Neural cell (in vitro differentiated cells): ENCODE data around the gene AMBN. TPM values are rescaled to one million over a fixed set of nuclear protein-coding genes. Genes with fewer than 3 reads are reported as not detected.
A peak's percentile ranks its signal among the peaks of the same experiment; 100 is the strongest.

Experiments
- H2AFZ ChIP-seq: fragments of 200-600, 300-800 bp; sonication (generic), shearing (Covaris generic); 2 replicates; pipeline ENCODE4 v1.6.0; 2014; ENCODE audit warnings: low read depth, mild to moderate bottlenecking, antibody characterized with exemption, low read length, moderate library complexity
- H3F3A ChIP-seq: fragments of 200-600 bp; shearing (Covaris generic); 2 replicates; pipeline ENCODE4 v1.6.1; 2016; ENCODE audit warnings: mild to moderate bottlenecking, moderate library complexity, mixed read lengths, antibody characterized with exemption, low read length; ENCODE audit not compliant: insufficient read depth, poor library complexity, severe bottlenecking
- H3K27ac ChIP-seq: fragments of 200-600, 300-800 bp; sonication (generic), shearing (Covaris generic); 2 replicates; pipeline ENCODE4 v1.5.1; 2014; ENCODE audit warnings: mild to moderate bottlenecking, low read length, moderate library complexity
- H3K27me3 ChIP-seq: fragments of 300-800, 200-600 bp; sonication (generic), shearing (Covaris generic); 2 replicates; pipeline ENCODE4 v1.6.0; 2014; ENCODE audit warnings: mild to moderate bottlenecking, low read depth, low read length, moderate library complexity; ENCODE audit not compliant: insufficient read depth
- H3K36me3 ChIP-seq: fragments of 300-800, 200-600 bp; sonication (generic), shearing (Covaris generic); 2 replicates; pipeline ENCODE4 v1.5.1; 2014; ENCODE audit warnings: mild to moderate bottlenecking, antibody characterized with exemption, low read length, moderate library complexity; ENCODE audit not compliant: insufficient read depth
- H3K4me2 ChIP-seq: fragments of 300-800, 200-600 bp; sonication (generic), shearing (Covaris generic); 2 replicates; pipeline ENCODE4 v1.6.0; 2014; ENCODE audit warnings: mild to moderate bottlenecking, low read length
- H3K4me3 ChIP-seq: fragments of 300-800, 200-600 bp; sonication (generic), shearing (Covaris generic); 2 replicates; pipeline ENCODE4 v1.5.1; 2014; ENCODE audit warnings: mild to moderate bottlenecking, low read length, moderate library complexity
- H3K79me2 ChIP-seq: fragments of 200-600 bp; shearing (Covaris generic); replicated peaks from 2 replicates; pipeline ENCODE4 v1.6.0; 2014; ENCODE audit warnings: mild to moderate bottlenecking, low read length, moderate library complexity; ENCODE audit not compliant: insufficient read depth
- H3K9ac ChIP-seq: fragments of 300-800, 200-600 bp; sonication (generic), shearing (Covaris generic); 2 replicates; pipeline ENCODE4 v1.6.1; 2016; ENCODE audit warnings: mild to moderate bottlenecking, low read length, mixed read lengths
- H3K9me2 ChIP-seq: fragments of 200-600 bp; shearing (Covaris generic); 2 replicates; pipeline ENCODE4 v1.6.1; 2016; ENCODE audit warnings: mild to moderate bottlenecking, low read length, mixed read lengths; ENCODE audit not compliant: insufficient read depth
- H3K9me3 ChIP-seq: fragments of 200-600, 300-800 bp; sonication (generic), shearing (Covaris generic); 2 replicates; pipeline ENCODE4 v1.6.1; 2016; ENCODE audit warnings: mild to moderate bottlenecking, mixed run types, low read length, moderate library complexity, mixed read lengths
- H4K20me1 ChIP-seq: fragments of 200-600 bp; shearing (Covaris generic); 2 replicates; pipeline ENCODE4 v1.6.1; 2016; ENCODE audit warnings: mild to moderate bottlenecking, mixed run types; ENCODE audit not compliant: insufficient read depth
- EP300 ChIP-seq: fragments of 450-650 bp; conservative IDR thresholded peaks from 2 replicates; pipeline ENCODE4 v1.6.1; 2014; ENCODE audit warnings: antibody characterized with exemption, mild to moderate bottlenecking, moderate library complexity; ENCODE audit not compliant: poor library complexity, severe bottlenecking
- EZH2 ChIP-seq: fragments of 200-600, 300-800 bp; shearing (Covaris generic), sonication (generic); IDR thresholded peaks from 2 replicates; pipeline ENCODE4 v1.6.1; 2014; ENCODE audit warnings: antibody characterized with exemption, low read length, borderline replicate concordance, mild to moderate bottlenecking; ENCODE audit not compliant: insufficient read depth, poor library complexity, severe bottlenecking
- MXI1 ChIP-seq: fragments of 450-650 bp; conservative IDR thresholded peaks from 2 replicates; pipeline ENCODE4 v1.6.1; 2014; ENCODE audit warnings: antibody characterized with exemption, mild to moderate bottlenecking; ENCODE audit not compliant: poor library complexity, severe bottlenecking
- POLR2AphosphoS5 ChIP-seq: IDR thresholded peaks from 2 replicates; pipeline ENCODE4 v1.6.1; 2012
- RAD21 ChIP-seq: fragments of 450-650 bp; conservative IDR thresholded peaks from 2 replicates; pipeline ENCODE4 v1.6.1; 2014; ENCODE audit warnings: antibody characterized with exemption, mild to moderate bottlenecking, moderate library complexity
- SMC3 ChIP-seq: fragments of 450-650 bp; conservative IDR thresholded peaks from 2 replicates; pipeline ENCODE4 v1.6.1; 2014; ENCODE audit warnings: antibody characterized with exemption, mild to moderate bottlenecking, moderate library complexity; ENCODE audit not compliant: poor library complexity
- TAF1 ChIP-seq: IDR thresholded peaks from 2 replicates; pipeline ENCODE4 v1.6.1; 2012; ENCODE audit warnings: low read depth
- polyA plus RNA-seq: library from polyadenylated mRNA; depleted of rRNA; stranded (reverse); fragments of >200 nt; gene quantifications from 2 replicates; pipeline ENCODE4 v1.2.3, GENCODE V29; 2014
- TF ChIP-seq, protein P1 (sequence below): fragments of 450-650 bp; IDR thresholded peaks from 2 replicates; pipeline ENCODE4 v1.5.1; 2014; ENCODE audit warnings: antibody characterized with exemption, mild to moderate bottlenecking, moderate library complexity; ENCODE audit not compliant: poor library complexity, severe bottlenecking
- TF ChIP-seq, protein P2 (sequence below): IDR thresholded peaks from 2 replicates; pipeline ENCODE4 v1.6.1; 2012; ENCODE audit warnings: borderline replicate concordance

AMBN gene
- polyA plus RNA-seq, 1 donor from 2014 or later, result 1.2 TPM

DNA sequence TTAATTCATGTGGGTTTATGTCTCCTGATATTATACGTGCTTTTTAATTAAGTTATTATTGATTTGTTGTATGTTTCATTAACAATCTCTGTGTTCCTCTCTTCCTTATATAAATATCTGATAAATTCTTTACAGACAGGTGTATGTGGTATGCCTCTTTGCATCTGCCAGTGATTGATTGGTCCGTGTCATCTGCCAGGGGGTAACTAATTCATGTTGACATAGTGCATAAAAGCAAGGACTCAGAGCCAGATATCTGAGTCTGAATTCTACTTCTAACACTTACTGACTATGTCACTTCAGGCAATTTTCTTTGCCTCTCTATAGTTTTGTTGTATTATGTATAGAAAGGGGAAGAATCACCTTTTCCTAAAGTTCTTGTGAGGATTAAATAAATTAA is 5.2 kb upstream of the AMBN start:
- no peaks in the 10 kb centered on the region for H3F3A ChIP-seq
- H3K4me2 ChIP-seq, result no peak overlapping the region
- TF ChIP-seq EZH2, result no peak
- no peak for TF ChIP-seq RAD21
- peak; percentile 59 for TF ChIP-seq POLR2AphosphoS5
- peak; percentile 87 for TF ChIP-seq EP300
- TF ChIP-seq SMC3, result no peak
- TF ChIP-seq TAF1, result no peak
- TF ChIP-seq, protein P1, sequence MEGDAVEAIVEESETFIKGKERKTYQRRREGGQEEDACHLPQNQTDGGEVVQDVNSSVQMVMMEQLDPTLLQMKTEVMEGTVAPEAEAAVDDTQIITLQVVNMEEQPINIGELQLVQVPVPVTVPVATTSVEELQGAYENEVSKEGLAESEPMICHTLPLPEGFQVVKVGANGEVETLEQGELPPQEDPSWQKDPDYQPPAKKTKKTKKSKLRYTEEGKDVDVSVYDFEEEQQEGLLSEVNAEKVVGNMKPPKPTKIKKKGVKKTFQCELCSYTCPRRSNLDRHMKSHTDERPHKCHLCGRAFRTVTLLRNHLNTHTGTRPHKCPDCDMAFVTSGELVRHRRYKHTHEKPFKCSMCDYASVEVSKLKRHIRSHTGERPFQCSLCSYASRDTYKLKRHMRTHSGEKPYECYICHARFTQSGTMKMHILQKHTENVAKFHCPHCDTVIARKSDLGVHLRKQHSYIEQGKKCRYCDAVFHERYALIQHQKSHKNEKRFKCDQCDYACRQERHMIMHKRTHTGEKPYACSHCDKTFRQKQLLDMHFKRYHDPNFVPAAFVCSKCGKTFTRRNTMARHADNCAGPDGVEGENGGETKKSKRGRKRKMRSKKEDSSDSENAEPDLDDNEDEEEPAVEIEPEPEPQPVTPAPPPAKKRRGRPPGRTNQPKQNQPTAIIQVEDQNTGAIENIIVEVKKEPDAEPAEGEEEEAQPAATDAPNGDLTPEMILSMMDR, result no peak
- no peak for TF ChIP-seq MXI1
- TF ChIP-seq, protein P2, sequence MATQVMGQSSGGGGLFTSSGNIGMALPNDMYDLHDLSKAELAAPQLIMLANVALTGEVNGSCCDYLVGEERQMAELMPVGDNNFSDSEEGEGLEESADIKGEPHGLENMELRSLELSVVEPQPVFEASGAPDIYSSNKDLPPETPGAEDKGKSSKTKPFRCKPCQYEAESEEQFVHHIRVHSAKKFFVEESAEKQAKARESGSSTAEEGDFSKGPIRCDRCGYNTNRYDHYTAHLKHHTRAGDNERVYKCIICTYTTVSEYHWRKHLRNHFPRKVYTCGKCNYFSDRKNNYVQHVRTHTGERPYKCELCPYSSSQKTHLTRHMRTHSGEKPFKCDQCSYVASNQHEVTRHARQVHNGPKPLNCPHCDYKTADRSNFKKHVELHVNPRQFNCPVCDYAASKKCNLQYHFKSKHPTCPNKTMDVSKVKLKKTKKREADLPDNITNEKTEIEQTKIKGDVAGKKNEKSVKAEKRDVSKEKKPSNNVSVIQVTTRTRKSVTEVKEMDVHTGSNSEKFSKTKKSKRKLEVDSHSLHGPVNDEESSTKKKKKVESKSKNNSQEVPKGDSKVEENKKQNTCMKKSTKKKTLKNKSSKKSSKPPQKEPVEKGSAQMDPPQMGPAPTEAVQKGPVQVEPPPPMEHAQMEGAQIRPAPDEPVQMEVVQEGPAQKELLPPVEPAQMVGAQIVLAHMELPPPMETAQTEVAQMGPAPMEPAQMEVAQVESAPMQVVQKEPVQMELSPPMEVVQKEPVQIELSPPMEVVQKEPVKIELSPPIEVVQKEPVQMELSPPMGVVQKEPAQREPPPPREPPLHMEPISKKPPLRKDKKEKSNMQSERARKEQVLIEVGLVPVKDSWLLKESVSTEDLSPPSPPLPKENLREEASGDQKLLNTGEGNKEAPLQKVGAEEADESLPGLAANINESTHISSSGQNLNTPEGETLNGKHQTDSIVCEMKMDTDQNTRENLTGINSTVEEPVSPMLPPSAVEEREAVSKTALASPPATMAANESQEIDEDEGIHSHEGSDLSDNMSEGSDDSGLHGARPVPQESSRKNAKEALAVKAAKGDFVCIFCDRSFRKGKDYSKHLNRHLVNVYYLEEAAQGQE, result no peak

DNA sequence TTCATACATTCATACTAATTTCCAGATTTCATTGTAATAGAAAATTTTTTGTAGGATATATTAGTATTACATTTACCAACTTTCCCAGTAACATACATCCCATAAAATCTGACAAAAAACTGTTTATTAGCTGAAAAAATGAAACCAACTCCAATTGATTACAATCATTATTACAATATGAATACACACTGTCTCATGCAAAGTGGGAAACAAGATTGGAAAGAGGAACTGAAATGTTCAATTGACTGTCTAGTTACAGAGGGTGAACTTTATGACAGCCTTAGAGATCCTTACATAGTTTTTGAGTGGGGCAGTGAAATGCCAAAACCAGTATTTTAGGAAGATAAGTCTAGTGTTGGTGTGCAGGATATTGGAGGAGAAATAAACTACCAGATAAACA is 2.3 kb upstream of the AMBN start:
- Histone ChIP-seq H3K27ac (no peak overlapping the region), H3K9me3 (no peaks in the 10 kb centered on the region), H3K4me3 (no peak overlapping the region), H3K36me3 (no peaks in the 10 kb centered on the region), H2AFZ (no peak overlapping the region), H3K27me3 (no peaks in the 10 kb centered on the region), H3K9ac (no peak overlapping the region), H4K20me1 (no peaks in the 10 kb centered on the region), H3K4me2 (no peak overlapping the region), H3F3A (no peaks in the 10 kb centered on the region), H3K79me2 (no peaks in the 10 kb centered on the region), H3K9me2 (no peaks in the 10 kb centered on the region)
- TF ChIP-seq RAD21, result no peak
- no peak for TF ChIP-seq SMC3
- no peak for TF ChIP-seq TAF1
- TF ChIP-seq, protein P2, result no peak
- TF ChIP-seq POLR2AphosphoS5, result no peak
- no peak for TF ChIP-seq EP300
- TF ChIP-seq MXI1, result no peak
- TF ChIP-seq, protein P1, result no peak
- TF ChIP-seq EZH2, result no peak

More for the DNA sequence above, 5.2 kb upstream of the AMBN start:
- Histone ChIP-seq H2AFZ (no peak overlapping the region), H3K27me3 (no peaks in the 10 kb centered on the region), H3K79me2 (no peaks in the 10 kb centered on the region), H3K9ac (no peak overlapping the region), H3K27ac (peak overlapping the region; percentile 2), H3K9me3 (no peaks in the 10 kb centered on the region), H3K9me2 (no peaks in the 10 kb centered on the region), H3K36me3 (no peaks in the 10 kb centered on the region), H4K20me1 (no peaks in the 10 kb centered on the region), H3K4me3 (no peak overlapping the region)
